Mesendoderm (in vitro differentiated cells): ENCODE results near the gene MRPL36.

ENCODE experiments used
- DNase-seq: peaks from one replicate; pipeline ENCODE4 v3.0.0; 2013
- H2AK5ac ChIP-seq: 2 replicates; pipeline ENCODE4 v1.6.1; 2013; ENCODE audit warnings: low read length, inconsistent platforms
- H2BK120ac ChIP-seq: 2 replicates; pipeline ENCODE4 v1.6.1; 2013; ENCODE audit warnings: low read depth, mild to moderate bottlenecking, low read length, moderate library complexity, mixed read lengths
- H2BK15ac ChIP-seq: replicated peaks from 2 replicates; pipeline ENCODE4 v1.6.1; 2013; ENCODE audit warnings: low read depth, mild to moderate bottlenecking, moderate library complexity
- H2BK5ac ChIP-seq: 2 replicates; pipeline ENCODE4 v1.6.1; 2013; ENCODE audit warnings: low read length, inconsistent platforms
- H3K18ac ChIP-seq: 2 replicates; pipeline ENCODE4 v1.6.1; 2013; ENCODE audit warnings: mild to moderate bottlenecking, low read length, mixed read lengths
- H3K23ac ChIP-seq: one replicate; pipeline ENCODE4 v1.6.1; 2013; ENCODE audit warnings: low read length
- H3K27ac ChIP-seq: 2 replicates; pipeline ENCODE4 v1.5.1; 2013; ENCODE audit warnings: low read depth, mild to moderate bottlenecking, inconsistent platforms, low read length, moderate library complexity
- H3K27me3 ChIP-seq: 2 replicates; pipeline ENCODE4 v1.6.1; 2013; ENCODE audit warnings: low read length, control low read depth, mild to moderate bottlenecking, inconsistent platforms; ENCODE audit not compliant: insufficient read depth, poor library complexity
- H3K36me3 ChIP-seq: 2 replicates; pipeline ENCODE4 v1.6.1; 2013; ENCODE audit warnings: low read length, inconsistent platforms; ENCODE audit not compliant: control insufficient read depth, insufficient read depth
- H3K4ac ChIP-seq: one replicate; pipeline ENCODE4 v1.6.1; 2013; ENCODE audit warnings: low read depth, mild to moderate bottlenecking, low read length, moderate library complexity
- H3K4me1 ChIP-seq: 2 replicates; pipeline ENCODE4 v1.6.1; 2013; ENCODE audit warnings: low read depth, low read length, inconsistent platforms; ENCODE audit not compliant: control insufficient read depth
- H3K4me2 ChIP-seq: 2 replicates; pipeline ENCODE4 v1.6.1; 2013; ENCODE audit warnings: low read length
- H3K4me3 ChIP-seq: 2 replicates; pipeline ENCODE4 v1.5.1; 2013; ENCODE audit warnings: mild to moderate bottlenecking, low read length
- H3K56ac ChIP-seq: one replicate; pipeline ENCODE4 v1.6.1; 2013; ENCODE audit warnings: low read length
- H3K79me1 ChIP-seq: 2 replicates; pipeline ENCODE4 v1.6.1; 2013; ENCODE audit warnings: low read length, inconsistent platforms
- H3K79me2 ChIP-seq: 2 replicates; pipeline ENCODE4 v1.6.1; 2013; ENCODE audit warnings: mild to moderate bottlenecking, low read length; ENCODE audit not compliant: control insufficient read depth, insufficient read depth
- H3K9ac ChIP-seq: 2 replicates; pipeline ENCODE4 v1.6.1; 2013; ENCODE audit warnings: low read length, inconsistent platforms
- H4K5ac ChIP-seq: one replicate; pipeline ENCODE4 v1.6.1; 2013; ENCODE audit warnings: low read length
- H4K8ac ChIP-seq: one replicate; pipeline ENCODE4 v1.6.1; 2013; ENCODE audit warnings: low read depth, mild to moderate bottlenecking, control low read depth, low read length, moderate library complexity
- WGBS: extraction: QIAGEN DNeasy Blood & Tissue Kit; methylation state at CpG from one replicate; pipeline ENCODE4 v1.1.7; 2013; ENCODE audit warnings: low lambda C conversion rate, missing lambda C conversion rate; ENCODE audit not compliant: insufficient coverage; ENCODE audit errors: extremely low coverage; 5-methylcytosine and 5-hydroxymethylcytosine counted together

MRPL36 gene

GRCh38 chr5:1807451-1808185 lies 8.0 kb upstream of the MRPL36 start:
- no peak overlapping the region for H4K8ac ChIP-seq
- no peak overlapping the region for H3K4me3 ChIP-seq
- no peak overlapping the region for H4K5ac ChIP-seq
- no peak overlapping the region for H2BK5ac ChIP-seq
- H2BK15ac ChIP-seq = no peak overlapping the region
- no peaks in the 10 kb centered on the region for H3K4me1 ChIP-seq
- H3K79me1 ChIP-seq = peaks cover 29% of the 10 kb centered on the region
- H3K9ac ChIP-seq = no peak overlapping the region
- no peak overlapping the region for H3K4me2 ChIP-seq
- DNase-seq = no peak
- no peak overlapping the region for H2AK5ac ChIP-seq
- WGBS = no CpG with 5 or more reads among the region's 20 CpGs
- no peak overlapping the region for H3K56ac ChIP-seq
- no peaks in the 10 kb centered on the region for H3K27me3 ChIP-seq
- peaks cover 55% of the 10 kb centered on the region for H3K79me2 ChIP-seq
- no peak overlapping the region for H3K4ac ChIP-seq
- H3K23ac ChIP-seq = no peak overlapping the region
- H3K36me3 ChIP-seq = peaks cover 19% of the 10 kb centered on the region
- no peak overlapping the region for H3K27ac ChIP-seq
- H2BK120ac ChIP-seq = no peak overlapping the region
- no peak overlapping the region for H3K18ac ChIP-seq

GRCh38 chr5:1806974-1807373 lies 7.3 kb upstream of the MRPL36 start:
- Histone ChIP-seq H3K4me1 (no peaks in the 10 kb centered on the region), H3K36me3 (peaks cover 19% of the 10 kb centered on the region), H4K8ac (no peak overlapping the region), H3K56ac (no peak overlapping the region), H3K79me2 (peaks cover 55% of the 10 kb centered on the region), H3K4me3 (no peak overlapping the region), H3K27me3 (no peaks in the 10 kb centered on the region), H2BK5ac (no peak overlapping the region), H2BK120ac (no peak overlapping the region), H3K4ac (no peak overlapping the region), H3K9ac (no peak overlapping the region), H3K79me1 (peaks cover 28% of the 10 kb centered on the region), H2AK5ac (no peak overlapping the region), H2BK15ac (no peak overlapping the region), H4K5ac (no peak overlapping the region), H3K4me2 (no peak overlapping the region), H3K23ac (no peak overlapping the region), H3K27ac (no peak overlapping the region), H3K18ac (no peak overlapping the region)
- WGBS = 100% methylated on average over 1 of the region's 16 CpGs
- DNase-seq = no peak

- H3K36me3 ChIP-seq = peaks cover 19% of the 10 kb centered on the region
- H2AK5ac ChIP-seq = no peak overlapping the region
- no peak overlapping the region for H4K5ac ChIP-seq
- H2BK5ac ChIP-seq = no peak overlapping the region
- no peak overlapping the region for H2BK15ac ChIP-seq
- no peaks in the 10 kb centered on the region for H3K4me1 ChIP-seq
- no peak overlapping the region for H3K27ac ChIP-seq
- H3K79me1 ChIP-seq = peaks cover 27% of the 10 kb centered on the region
- H3K9ac ChIP-seq = no peak overlapping the region
- no peak overlapping the region for H3K4me2 ChIP-seq
- WGBS = 100% methylated on average over 2 of the region's 15 CpGs
- H3K4ac ChIP-seq = no peak overlapping the region
- peaks cover 58% of the 10 kb centered on the region for H3K79me2 ChIP-seq
- H3K23ac ChIP-seq = no peak overlapping the region
- H4K8ac ChIP-seq = no peak overlapping the region
- H3K18ac ChIP-seq = no peak overlapping the region
- no peak overlapping the region for H3K4me3 ChIP-seq
- H2BK120ac ChIP-seq = no peak overlapping the region
- DNase-seq = no peak
- H3K27me3 ChIP-seq = no peaks in the 10 kb centered on the region
- H3K56ac ChIP-seq = no peak overlapping the region
These were observed 6.6 kb upstream of the MRPL36 start for GRCh38 chr5:1806199-1806598.

- no peaks in the 10 kb centered on the region for H3K27me3 ChIP-seq
- H4K8ac ChIP-seq = no peak overlapping the region
- H2AK5ac ChIP-seq = no peak overlapping the region
- H3K4me3 ChIP-seq = no peak overlapping the region
- no peak overlapping the region for H3K56ac ChIP-seq
- H4K5ac ChIP-seq = no peak overlapping the region
- peaks cover 19% of the 10 kb centered on the region for H3K36me3 ChIP-seq
- H2BK15ac ChIP-seq = no peak overlapping the region
- WGBS = no CpG with 5 or more reads among the region's 10 CpGs
- H3K23ac ChIP-seq = no peak overlapping the region
- no peak overlapping the region for H3K27ac ChIP-seq
- H3K9ac ChIP-seq = no peak overlapping the region
- H3K79me2 ChIP-seq = peaks cover 58% of the 10 kb centered on the region
- H3K4me2 ChIP-seq = no peak overlapping the region
- H2BK5ac ChIP-seq = no peak overlapping the region
- no peak for DNase-seq
- H3K4ac ChIP-seq = no peak overlapping the region
- peaks cover 27% of the 10 kb centered on the region for H3K79me1 ChIP-seq
- no peak overlapping the region for H3K18ac ChIP-seq
- H2BK120ac ChIP-seq = no peak overlapping the region
- no peaks in the 10 kb centered on the region for H3K4me1 ChIP-seq
These were observed 6.1 kb upstream of the MRPL36 start for GRCh38 chr5:1805736-1806135.

- Histone ChIP-seq H3K36me3 (peaks cover 19% of the 10 kb centered on the region), H3K79me1 (peaks cover 27% of the 10 kb centered on the region), H3K56ac (no peak overlapping the region)
These were observed 5.7 kb upstream of the MRPL36 start for GRCh38 chr5:1805326-1805725.

More at GRCh38 chr5:1805326-1805725, 5.7 kb upstream of the MRPL36 start:
- H4K8ac ChIP-seq = no peak overlapping the region
- no peak for DNase-seq
- H3K4me1 ChIP-seq = no peaks in the 10 kb centered on the region
- no peak overlapping the region for H3K4me2 ChIP-seq
- H3K79me2 ChIP-seq = peaks cover 58% of the 10 kb centered on the region
- H2BK120ac ChIP-seq = no peak overlapping the region
- H3K4ac ChIP-seq = no peak overlapping the region
- no peak overlapping the region for H2BK15ac ChIP-seq
- no peak overlapping the region for H3K27ac ChIP-seq
- H3K27me3 ChIP-seq = no peaks in the 10 kb centered on the region
- no peak overlapping the region for H3K18ac ChIP-seq
- no peak overlapping the region for H2AK5ac ChIP-seq
- H3K23ac ChIP-seq = no peak overlapping the region
- H4K5ac ChIP-seq = no peak overlapping the region
- H2BK5ac ChIP-seq = no peak overlapping the region
- no peak overlapping the region for H3K4me3 ChIP-seq
- no CpG with 5 or more reads among the region's 4 CpGs for WGBS
- no peak overlapping the region for H3K9ac ChIP-seq
